C4-2B (cell line): ENCODE results near the gene EMILIN1.

ENCODE experiments used
- CTCF ChIP-seq: fragments of 450-650 bp; conservative IDR thresholded peaks from 2 replicates; pipeline ENCODE4 v1.5.1; 2017; ENCODE audit warnings: mild to moderate bottlenecking
- ZFX ChIP-seq: fragments of 450-650 bp; IDR thresholded peaks from 2 replicates; pipeline ENCODE4 v1.6.1; 2017

GRCh38 chr2:27123302-27124150, 45.1 kb downstream of the EMILIN1 start, which contains the start of gene ABHD1:
- TF ChIP-seq CTCF (no peak), ZFX (no peak)
